ENCODE results near the gene PPP2R3A.

PPP2R3A gene

DNA sequence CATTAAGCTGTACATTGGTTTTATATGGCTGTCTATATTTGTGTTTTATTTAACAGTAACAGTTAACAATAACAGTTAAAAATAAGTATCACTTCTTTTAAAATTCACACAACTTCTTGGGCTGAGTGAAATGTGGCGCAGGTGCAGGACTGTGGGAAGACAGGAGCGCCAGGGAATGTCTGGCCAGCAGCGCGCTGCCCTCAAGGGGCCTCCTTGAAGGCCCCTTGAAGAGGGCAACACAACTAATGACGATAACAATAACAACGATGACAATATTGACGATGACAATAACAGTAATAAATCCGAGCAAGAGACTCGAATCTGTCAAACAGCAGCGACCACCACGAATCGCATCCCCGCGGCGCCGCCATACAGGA lies 411 bp upstream of the PPP2R3A start:
- no peak for ATAC-seq (ENCODE audit: insufficient read depth, low read depth)
- no peak overlapping the region for H3K9ac ChIP-seq (ENCODE audit: low read depth, low read length)
- H3K4me2 ChIP-seq (ENCODE audit: insufficient read depth, low read length) = no peak overlapping the region
- TF ChIP-seq, protein P1, sequence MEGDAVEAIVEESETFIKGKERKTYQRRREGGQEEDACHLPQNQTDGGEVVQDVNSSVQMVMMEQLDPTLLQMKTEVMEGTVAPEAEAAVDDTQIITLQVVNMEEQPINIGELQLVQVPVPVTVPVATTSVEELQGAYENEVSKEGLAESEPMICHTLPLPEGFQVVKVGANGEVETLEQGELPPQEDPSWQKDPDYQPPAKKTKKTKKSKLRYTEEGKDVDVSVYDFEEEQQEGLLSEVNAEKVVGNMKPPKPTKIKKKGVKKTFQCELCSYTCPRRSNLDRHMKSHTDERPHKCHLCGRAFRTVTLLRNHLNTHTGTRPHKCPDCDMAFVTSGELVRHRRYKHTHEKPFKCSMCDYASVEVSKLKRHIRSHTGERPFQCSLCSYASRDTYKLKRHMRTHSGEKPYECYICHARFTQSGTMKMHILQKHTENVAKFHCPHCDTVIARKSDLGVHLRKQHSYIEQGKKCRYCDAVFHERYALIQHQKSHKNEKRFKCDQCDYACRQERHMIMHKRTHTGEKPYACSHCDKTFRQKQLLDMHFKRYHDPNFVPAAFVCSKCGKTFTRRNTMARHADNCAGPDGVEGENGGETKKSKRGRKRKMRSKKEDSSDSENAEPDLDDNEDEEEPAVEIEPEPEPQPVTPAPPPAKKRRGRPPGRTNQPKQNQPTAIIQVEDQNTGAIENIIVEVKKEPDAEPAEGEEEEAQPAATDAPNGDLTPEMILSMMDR (IDR thresholded peaks at IDR 0.05; ENCODE audit: borderline replicate concordance, extremely low read depth, low read length, poor library complexity, severe bottlenecking) = no peak
- TF ChIP-seq EZH2 (IDR thresholded peaks at IDR 0.05; ENCODE audit: borderline replicate concordance, low read depth, low read length, severe bottlenecking) = no peak
- no peaks in the 10 kb centered on the region for H3K36me3 ChIP-seq (ENCODE audit: insufficient read depth, low read length)
- DNase-seq = no peak
- no peak overlapping the region for H3K4me3 ChIP-seq (ENCODE audit: low read depth in 1 of 2, low read length in 2 of 2)
- no peak overlapping the region for H2AFZ ChIP-seq (ENCODE audit: low read depth, low read length)
- H3K79me2 ChIP-seq (ENCODE audit: insufficient read depth, low read length) = no peaks in the 10 kb centered on the region
- H3K27ac ChIP-seq (ENCODE audit: low read length) = no peak overlapping the region
- no peaks in the 10 kb centered on the region for H3K4me1 ChIP-seq (ENCODE audit: insufficient read depth, low read length)
- no peaks in the 10 kb centered on the region for H3K27me3 ChIP-seq (ENCODE audit: insufficient read depth, low read length, poor library complexity)
- no peaks in the 10 kb centered on the region for H3K9me3 ChIP-seq (ENCODE audit: insufficient read depth, low read length, severe bottlenecking)
- no peaks in the 10 kb centered on the region for H4K20me1 ChIP-seq (ENCODE audit: insufficient read depth, low read length)

DNA sequence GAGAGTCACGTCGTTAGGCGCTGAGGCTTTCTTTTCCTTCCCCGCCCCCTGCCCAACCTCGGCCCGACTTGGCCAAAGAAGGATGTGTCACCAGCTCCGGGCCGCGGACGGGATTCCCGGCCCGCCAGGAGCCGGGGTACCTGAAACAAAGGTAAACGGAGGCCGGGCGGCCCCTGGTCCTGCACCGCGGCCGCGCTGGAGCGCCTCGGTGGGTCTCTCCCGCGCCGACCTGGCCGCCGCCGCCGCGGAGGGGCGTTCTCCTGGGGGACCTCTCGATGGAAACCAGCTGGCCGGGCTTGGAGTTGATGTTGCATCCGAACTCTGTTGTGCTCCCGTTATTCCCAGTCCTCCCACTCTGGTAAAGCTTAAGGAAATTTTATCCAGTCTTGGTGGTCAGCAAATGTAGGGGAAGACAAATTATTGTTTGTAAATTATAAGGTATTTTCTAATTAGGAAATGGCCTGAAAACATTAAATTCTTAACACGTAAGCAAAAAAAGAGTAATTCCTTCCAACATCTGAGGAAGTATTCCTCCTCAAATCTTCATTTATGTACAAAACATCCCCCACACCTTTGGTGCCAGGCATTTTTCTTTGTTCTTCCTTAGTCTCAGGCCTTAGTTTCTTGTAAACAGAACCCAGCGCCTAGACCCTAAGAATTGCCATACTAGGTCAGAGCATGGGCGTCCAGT lies 888 bp downstream of the PPP2R3A start:
- H3K4me2 ChIP-seq (ENCODE audit: insufficient read depth, low read length) = no peak overlapping the region
- H3K27me3 ChIP-seq (ENCODE audit: insufficient read depth, low read length, poor library complexity) = no peaks in the 10 kb centered on the region
- H2AFZ ChIP-seq (ENCODE audit: low read depth, low read length) = no peak overlapping the region
- no peak overlapping the region for H3K27ac ChIP-seq (ENCODE audit: low read length)
- no peaks in the 10 kb centered on the region for H3K36me3 ChIP-seq (ENCODE audit: insufficient read depth, low read length)
- H4K20me1 ChIP-seq (ENCODE audit: insufficient read depth, low read length) = no peaks in the 10 kb centered on the region
- no peaks in the 10 kb centered on the region for H3K4me1 ChIP-seq (ENCODE audit: insufficient read depth, low read length)
- no peaks in the 10 kb centered on the region for H3K9me3 ChIP-seq (ENCODE audit: insufficient read depth, low read length, severe bottlenecking)
- no peak for TF ChIP-seq EZH2 (IDR thresholded peaks at IDR 0.05; ENCODE audit: borderline replicate concordance, low read depth, low read length, severe bottlenecking)
- TF ChIP-seq, protein P1 (IDR thresholded peaks at IDR 0.05; ENCODE audit: borderline replicate concordance, extremely low read depth, low read length, poor library complexity, severe bottlenecking) = no peak
- no peak overlapping the region for H3K9ac ChIP-seq (ENCODE audit: low read depth, low read length)
- H3K4me3 ChIP-seq (ENCODE audit: low read depth in 1 of 2, low read length in 2 of 2) = no peak overlapping the region
- DNase-seq (no peak), ATAC-seq (ENCODE audit: insufficient read depth, low read depth) (no peak)
- no peaks in the 10 kb centered on the region for H3K79me2 ChIP-seq (ENCODE audit: insufficient read depth, low read length)

DNA sequence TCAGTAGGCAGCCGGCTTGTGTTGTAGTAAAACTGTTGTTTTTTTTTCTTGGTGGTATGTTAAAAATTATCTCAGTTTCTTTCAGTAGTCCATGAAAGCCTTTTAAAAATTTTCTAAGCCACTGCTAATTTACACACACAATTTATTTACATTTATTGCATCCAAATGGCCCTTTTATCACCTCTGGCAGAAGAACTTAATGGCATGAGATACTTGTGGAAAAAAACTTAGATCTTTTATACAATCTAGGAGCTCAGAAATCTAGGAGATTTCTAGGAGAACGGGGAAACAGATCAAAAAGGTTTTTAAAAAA lies 1.4 kb downstream of the PPP2R3A start:
- Histone ChIP-seq H3K9ac (ENCODE audit: low read depth, low read length) (no peak overlapping the region), H3K79me2 (ENCODE audit: insufficient read depth, low read length) (no peaks in the 10 kb centered on the region), H3K9me3 (ENCODE audit: insufficient read depth, low read length, severe bottlenecking) (no peaks in the 10 kb centered on the region), H3K36me3 (ENCODE audit: insufficient read depth, low read length) (no peaks in the 10 kb centered on the region), H3K27ac (ENCODE audit: low read length) (no peak overlapping the region), H4K20me1 (ENCODE audit: insufficient read depth, low read length) (no peaks in the 10 kb centered on the region), H3K4me2 (ENCODE audit: insufficient read depth, low read length) (no peak overlapping the region), H3K4me3 (ENCODE audit: low read depth in 1 of 2, low read length in 2 of 2) (no peak overlapping the region), H3K4me1 (ENCODE audit: insufficient read depth, low read length) (no peaks in the 10 kb centered on the region), H2AFZ (ENCODE audit: low read depth, low read length) (no peak overlapping the region), H3K27me3 (ENCODE audit: insufficient read depth, low read length, poor library complexity) (no peaks in the 10 kb centered on the region)
- no peak for ATAC-seq (ENCODE audit: insufficient read depth, low read depth)
- DNase-seq = no peak
- TF ChIP-seq EZH2 (IDR thresholded peaks at IDR 0.05; ENCODE audit: borderline replicate concordance, low read depth, low read length, severe bottlenecking) = no peak
- TF ChIP-seq, protein P1 (IDR thresholded peaks at IDR 0.05; ENCODE audit: borderline replicate concordance, extremely low read depth, low read length, poor library complexity, severe bottlenecking) = no peak

DNA sequence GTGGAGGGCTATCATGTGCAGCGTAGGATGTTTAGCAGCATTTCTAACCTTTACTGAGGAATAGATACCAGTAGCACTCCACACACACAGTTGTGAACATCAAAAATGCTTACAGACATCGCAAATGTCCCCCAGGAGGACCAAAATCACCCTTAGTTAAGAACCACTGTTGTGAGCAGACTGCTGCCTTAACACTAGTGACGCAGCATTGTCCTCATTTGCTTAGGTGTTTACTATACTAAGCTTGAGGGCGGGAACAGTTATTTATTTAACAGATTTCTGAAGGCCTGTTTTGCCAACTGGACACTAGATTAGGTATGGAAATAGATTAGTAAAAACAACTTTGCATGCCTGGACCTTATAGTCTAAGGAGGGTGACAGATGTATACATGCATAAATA lies 2.3 kb downstream of the PPP2R3A start:
- no peaks in the 10 kb centered on the region for H3K9me3 ChIP-seq (ENCODE audit: insufficient read depth, low read length, severe bottlenecking)
- no peaks in the 10 kb centered on the region for H3K4me1 ChIP-seq (ENCODE audit: insufficient read depth, low read length)
- no peak overlapping the region for H3K9ac ChIP-seq (ENCODE audit: low read depth, low read length)
- no peak overlapping the region for H2AFZ ChIP-seq (ENCODE audit: low read depth, low read length)
- H3K27ac ChIP-seq (ENCODE audit: low read length) = no peak overlapping the region
- no peaks in the 10 kb centered on the region for H3K79me2 ChIP-seq (ENCODE audit: insufficient read depth, low read length)
- DNase-seq (no peak), ATAC-seq (ENCODE audit: insufficient read depth, low read depth) (no peak)
- H3K4me3 ChIP-seq (ENCODE audit: low read depth in 1 of 2, low read length in 2 of 2) = no peak overlapping the region
- no peaks in the 10 kb centered on the region for H3K36me3 ChIP-seq (ENCODE audit: insufficient read depth, low read length)
- no peaks in the 10 kb centered on the region for H3K27me3 ChIP-seq (ENCODE audit: insufficient read depth, low read length, poor library complexity)
- no peaks in the 10 kb centered on the region for H4K20me1 ChIP-seq (ENCODE audit: insufficient read depth, low read length)
- TF ChIP-seq EZH2 (IDR thresholded peaks at IDR 0.05; ENCODE audit: borderline replicate concordance, low read depth, low read length, severe bottlenecking) = no peak
- TF ChIP-seq, protein P1 (IDR thresholded peaks at IDR 0.05; ENCODE audit: borderline replicate concordance, extremely low read depth, low read length, poor library complexity, severe bottlenecking) = no peak
- H3K4me2 ChIP-seq (ENCODE audit: insufficient read depth, low read length) = no peak overlapping the region
